GM12874 (cell line): ENCODE results near the gene TMEM140.

Experiments used
- CTCF ChIP-seq: IDR thresholded peaks from 2 replicates; pipeline ENCODE4 v1.5.1; 2011; ENCODE audit warnings: low read depth, mild to moderate bottlenecking, control low read depth, low read length, moderate library complexity; ENCODE audit not compliant: insufficient read depth

Gene TMEM140

GRCh38 chr7:135150072-135150782 is 2.4 kb downstream of the TMEM140 start:
- no peak for TF ChIP-seq CTCF

- no peak for TF ChIP-seq CTCF
Observed at GRCh38 chr7:135151132-135151531, 3.3 kb downstream of the TMEM140 start.

- no peak for TF ChIP-seq CTCF
Observed at GRCh38 chr7:135151533-135151932, 3.7 kb downstream of the TMEM140 start.

- no peak for TF ChIP-seq CTCF
Observed at GRCh38 chr7:135152442-135152841, 4.6 kb downstream of the TMEM140 start.

- TF ChIP-seq CTCF, result no peak
Observed at GRCh38 chr7:135154734-135155133, 6.9 kb downstream of the TMEM140 start.

GRCh38 chr7:135156290-135156689 is 8.4 kb downstream of the TMEM140 start:
- no peak for TF ChIP-seq CTCF

- TF ChIP-seq CTCF, result no peak
Observed at GRCh38 chr7:135158141-135158655, 10.3 kb downstream of the TMEM140 start.
